Raji (cell line): ENCODE measurements around the gene SP8.

Experiments used
- POLR2A ChIP-seq: IDR thresholded peaks from 2 replicates; pipeline ENCODE4 v1.6.1; 2011; ENCODE audit warnings: low read depth, low read length, control low read depth; ENCODE audit not compliant: insufficient read depth

Gene SP8

DNA sequence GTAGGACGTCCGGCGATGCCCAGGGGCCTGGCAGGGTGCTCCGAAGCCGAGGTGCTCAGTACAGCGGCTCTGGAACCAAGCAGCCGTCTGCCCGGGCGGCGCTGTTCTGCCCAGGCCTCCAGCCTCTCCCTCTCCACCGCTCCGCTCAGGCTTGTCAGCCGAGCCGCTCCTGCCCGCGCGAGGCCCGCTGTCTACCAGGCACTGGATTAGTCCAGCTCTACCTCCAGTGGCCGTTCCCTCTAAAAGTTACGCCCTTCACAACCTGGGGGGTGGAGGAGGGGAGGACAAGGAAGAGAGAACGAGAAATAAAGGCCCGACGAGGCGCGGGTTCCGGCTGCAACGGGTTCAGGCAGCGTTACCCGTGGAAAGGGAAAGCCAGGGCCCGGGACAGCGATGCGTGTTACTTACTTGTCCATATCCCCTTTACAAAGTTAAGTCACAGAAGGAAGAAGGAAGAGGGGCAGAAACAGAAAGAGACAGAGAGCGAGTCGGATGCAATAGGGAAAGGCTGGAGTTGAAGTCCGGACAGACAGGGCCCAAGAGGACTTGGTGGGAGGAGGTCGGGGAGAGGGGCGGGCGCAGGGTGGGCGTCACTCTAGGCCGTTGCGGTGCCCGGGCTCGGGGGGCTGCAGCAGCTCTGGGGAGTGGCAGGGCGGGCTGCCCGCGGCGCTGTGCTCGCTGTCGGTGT, 2.8 kb downstream of the SP8 start:
- TF ChIP-seq POLR2A: no peak

DNA sequence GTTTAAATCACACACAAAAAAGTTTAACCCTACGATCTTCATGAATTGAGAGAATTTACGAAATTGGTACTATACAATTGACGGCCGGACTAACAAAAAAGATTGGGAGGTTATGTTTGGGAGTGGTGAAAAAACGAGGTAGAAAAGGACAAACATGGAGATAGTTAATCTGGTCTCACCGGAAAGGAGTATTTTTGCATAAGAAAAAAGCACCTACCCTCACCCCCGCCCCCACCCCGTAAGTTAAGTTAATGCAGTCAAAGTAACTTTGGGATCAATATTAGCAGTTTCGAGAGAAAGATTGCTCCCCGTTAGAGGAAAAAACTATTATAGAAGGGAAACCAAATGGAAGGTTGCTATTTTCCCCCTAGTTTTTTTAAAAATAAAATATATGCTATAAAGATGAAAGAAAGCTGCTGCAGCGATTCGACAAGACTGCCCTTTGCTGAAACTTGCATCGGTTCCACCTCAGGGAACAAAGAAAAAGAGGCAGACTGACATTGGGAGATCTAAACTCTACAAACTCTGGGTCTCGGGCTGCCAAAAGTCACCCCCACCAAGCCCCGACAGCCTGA, 3.5 kb downstream of the SP8 start:
- no peak for TF ChIP-seq POLR2A

DNA sequence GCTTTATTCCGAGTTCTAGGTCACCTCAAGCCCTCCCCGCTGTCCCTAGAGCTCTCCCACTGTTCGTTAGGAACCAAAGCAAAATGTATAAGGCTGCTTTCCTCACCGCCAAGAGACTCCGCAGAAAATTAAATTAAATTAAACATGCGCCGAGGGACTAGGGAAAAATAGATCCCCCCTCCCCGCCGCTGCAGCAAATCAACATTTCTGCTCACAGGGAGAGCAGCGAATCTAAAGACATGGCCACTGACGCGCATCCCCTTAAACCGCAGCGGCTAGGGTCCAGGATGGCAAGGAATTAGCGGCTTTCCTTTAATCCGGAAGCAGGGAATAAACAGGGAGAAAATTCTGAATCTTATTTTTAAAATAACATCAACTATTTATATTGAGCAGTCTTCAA, 7.6 kb downstream of the SP8 start:
- no peak for TF ChIP-seq POLR2A

DNA sequence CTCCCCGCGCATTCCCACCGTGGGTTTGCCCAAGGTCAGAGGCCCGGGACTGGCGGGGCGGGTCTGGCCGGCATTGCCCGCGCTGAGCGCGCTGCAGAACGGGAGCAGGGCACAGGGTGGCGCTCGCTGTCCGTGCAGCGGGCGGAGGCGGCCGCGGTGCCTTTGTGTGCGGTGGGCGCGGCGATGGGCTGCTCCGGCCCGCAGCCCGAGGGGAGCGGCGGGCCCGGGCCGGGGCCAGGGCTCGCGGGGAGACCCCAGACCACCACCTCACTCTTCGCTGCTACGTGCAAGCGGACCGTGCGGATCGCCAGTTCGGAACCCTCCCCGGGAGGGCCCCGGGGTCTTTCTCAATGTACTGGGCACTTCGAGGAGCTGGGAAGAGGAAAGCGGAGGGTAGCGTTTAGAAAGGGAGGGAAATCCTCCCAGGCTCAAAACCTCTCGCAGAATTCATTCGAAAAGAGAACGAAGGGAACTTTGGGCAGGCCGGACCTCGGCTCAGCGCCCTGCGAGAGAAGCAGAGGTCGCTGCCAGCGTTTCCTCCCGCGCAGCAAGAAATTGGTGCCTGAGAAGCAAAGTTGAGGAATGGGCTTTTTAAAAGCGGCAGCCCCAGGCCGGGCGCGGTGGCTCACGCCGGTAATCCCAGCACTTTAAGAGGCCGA, 8.5 kb downstream of the SP8 start:
- TF ChIP-seq POLR2A: no peak

DNA sequence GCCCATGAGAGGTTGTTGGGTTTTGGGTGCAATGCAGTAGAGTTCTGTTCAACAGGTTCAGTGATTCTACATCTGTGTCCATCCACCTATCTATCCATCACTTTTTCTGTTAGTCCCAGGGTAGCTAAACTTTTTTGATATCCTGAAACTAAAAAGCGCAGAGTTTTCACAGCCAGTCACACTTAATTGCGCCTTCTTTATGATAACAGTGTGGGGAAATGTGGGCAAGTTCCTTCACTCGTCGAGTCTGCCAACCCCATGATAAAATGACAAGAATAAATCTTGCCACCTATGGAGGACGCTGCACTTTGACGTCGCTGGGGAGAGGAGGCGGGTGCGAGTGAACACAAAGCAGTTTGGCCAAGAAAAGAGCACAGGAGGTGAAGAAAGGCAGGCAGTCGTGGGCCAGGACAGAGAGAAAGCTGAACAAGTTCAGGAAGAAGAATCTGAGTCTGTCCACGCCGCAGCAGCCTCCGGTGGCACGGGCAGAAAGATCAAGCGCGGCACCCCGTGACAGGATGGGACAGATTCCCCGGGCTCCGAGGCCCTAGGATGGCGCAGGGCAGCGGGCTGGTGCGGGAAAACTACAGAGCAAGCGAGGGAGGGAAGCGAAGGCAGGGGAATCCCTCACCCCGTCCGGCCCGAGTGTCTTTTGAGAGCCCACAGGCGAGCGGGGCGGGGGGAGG, 9.2 kb downstream of the SP8 start:
- no peak for TF ChIP-seq POLR2A

DNA sequence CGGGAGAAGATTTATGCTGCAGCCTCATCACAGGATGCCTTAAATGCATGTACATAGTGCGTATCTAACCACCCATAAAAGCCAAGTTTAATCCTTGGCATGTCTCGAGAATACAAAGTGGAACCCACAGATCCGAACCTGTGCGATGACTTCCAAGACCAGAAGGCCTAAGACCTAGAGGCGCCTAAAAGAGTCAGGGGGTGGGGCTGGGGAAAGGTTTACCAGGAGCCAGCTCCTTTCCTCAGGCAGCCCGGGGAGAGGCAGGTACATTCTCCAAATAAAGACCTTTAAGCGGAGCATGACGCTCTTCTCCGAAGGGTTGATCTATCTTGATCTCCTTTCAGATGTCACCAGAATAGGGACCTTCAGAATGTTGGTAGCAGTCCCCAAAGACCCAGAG, 9.7 kb downstream of the SP8 start:
- TF ChIP-seq POLR2A: no peak

DNA sequence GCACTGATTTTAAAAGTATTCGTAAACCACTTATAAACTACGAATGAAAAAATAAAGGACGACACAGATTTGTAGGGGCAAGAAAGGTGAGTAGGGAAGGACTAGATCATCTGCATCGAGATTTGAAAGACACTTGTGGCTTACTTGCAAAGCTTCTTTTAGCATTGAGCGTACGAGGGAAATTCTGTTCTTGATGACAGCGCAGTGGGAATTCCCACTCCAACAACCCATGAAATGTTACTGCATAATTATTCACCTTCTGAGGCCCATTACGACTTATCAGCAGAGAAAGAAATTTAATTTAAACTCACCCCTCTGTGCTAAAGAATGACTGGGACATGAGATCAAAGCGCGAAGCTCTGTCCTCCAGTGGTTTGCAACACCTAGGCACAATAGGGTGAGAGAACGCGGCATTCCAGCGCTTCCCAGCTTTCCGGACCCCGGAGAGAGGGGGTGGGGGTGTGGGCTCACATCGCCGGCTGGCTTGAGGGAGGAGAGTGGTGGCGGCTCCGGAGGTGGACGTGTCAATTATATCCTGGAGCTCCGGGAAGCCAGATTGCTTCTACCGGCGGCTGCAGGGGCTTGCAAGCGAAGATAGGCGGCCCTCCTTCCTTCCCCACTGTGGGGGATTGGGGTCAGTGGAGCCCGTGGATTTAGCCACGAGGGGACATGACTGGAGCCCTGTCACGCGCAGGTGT, 10.3 kb downstream of the SP8 start:
- no peak for TF ChIP-seq POLR2A

DNA sequence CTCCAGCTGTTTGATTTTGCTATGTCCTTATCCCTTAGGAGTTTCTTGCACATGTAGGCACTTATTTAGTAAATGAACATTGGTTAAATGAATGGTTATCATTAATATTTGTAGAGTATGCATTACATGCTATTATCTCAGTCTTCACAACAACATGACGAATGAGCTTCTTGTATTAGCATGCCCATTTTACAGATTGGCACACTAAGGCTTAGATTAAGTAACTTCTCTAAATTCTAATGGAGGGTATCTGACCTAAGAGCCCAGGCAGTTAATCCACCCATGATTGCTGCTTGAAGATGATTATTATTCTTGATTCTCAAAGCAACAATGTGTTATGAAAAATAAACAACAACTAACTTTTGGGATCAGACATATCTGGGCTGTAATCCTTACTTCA, 32.7 kb downstream of the SP8 start:
- no peak for TF ChIP-seq POLR2A

DNA sequence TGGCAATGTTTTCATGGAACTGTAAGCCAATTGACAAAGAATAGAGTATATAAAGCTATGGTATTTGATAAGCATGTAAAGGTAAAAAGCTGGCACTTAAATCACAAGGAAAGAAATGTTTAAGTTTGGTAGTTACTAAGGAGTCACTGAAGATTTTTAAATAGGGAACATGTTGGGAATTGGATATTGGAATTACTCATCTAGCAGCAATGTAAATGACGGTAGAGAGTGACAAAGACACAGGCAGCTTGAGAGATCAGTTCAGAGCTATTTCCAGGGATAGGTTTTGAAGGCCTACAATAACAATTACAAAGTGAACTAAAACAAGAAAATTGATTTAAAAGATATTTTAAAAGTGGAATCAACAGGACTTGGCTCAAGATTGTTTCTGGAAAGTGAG, 36.8 kb downstream of the SP8 start:
- TF ChIP-seq POLR2A: no peak

DNA sequence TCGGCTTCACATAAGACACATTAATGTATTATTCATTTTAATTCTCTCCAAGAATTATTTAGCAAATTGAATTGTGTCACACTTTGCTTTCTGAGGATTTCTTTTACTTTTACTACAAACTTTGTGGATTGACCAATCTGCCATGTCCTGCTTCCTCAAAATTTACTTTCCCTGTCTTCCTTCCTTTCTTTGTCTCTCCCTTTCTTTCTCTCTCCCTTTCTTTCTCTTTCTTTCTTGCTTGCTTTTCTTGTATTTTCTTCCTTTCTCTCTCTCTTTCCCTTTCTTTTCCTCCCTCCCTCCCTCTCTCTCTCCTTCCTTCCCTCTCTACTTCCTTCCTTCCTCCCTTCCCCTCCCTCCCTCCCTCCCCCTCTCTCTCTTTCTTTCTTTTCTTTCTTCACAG, 37.8 kb downstream of the SP8 start:
- TF ChIP-seq POLR2A: no peak

DNA sequence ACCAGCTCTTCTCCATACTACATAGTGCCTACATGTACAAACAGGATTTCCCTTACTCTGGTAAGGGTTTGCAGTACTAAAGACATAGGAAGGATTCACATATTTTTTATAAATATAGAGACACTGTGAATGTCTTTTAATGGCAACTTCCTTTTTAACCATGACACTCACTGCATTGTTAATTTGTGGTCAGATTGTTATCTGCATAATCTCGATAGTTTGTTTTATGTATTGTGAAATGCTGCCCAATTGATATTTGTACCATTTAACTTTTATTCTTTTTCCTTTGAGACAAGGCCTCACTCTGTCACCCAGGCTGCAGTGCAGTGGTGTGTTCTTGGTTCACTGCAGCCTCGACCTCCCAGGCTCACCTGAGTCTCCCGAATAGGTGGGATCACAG, 39.7 kb downstream of the SP8 start:
- no peak for TF ChIP-seq POLR2A

DNA sequence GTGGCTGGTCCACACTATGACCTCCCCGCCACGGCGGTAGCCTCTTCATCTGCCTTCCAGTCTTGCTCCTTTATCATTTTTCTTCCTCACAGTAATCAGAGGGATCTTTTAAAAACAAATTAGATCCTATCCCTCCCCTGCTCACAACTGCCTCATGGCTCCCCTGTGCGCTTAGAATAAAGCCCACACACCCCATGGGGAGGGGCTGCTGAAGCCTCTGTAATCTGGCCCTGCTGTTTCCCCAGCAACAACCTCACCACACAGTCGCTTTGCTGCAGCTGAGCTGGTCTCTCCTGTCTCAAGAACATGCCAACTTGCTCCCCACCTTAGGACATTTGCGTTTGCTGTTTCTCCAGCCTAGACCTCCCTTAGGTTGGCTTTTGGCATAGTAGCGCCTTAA, 41.0 kb downstream of the SP8 start:
- no peak for TF ChIP-seq POLR2A

DNA sequence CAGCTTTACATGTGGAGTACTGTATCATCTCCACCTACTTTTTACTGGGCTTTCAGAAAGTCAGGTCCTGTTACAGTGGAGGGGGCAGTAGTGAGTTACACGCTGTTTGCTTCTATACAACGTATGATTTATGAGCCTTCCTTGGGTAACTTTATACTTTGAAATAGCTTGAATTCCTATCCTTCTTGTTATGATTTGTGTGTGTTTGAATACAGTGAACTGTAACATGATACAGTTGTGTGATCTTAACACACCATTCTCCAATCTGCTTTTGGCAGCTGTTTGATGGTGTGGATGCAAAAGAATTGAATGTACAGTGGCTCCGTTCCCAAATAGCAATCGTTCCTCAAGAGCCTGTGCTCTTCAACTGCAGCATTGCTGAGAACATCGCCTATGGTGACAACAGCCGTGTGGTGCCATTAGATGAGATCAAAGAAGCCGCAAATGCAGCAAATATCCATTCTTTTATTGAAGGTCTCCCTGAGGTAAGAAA, 41.7 kb downstream of the SP8 start:
- no peak for TF ChIP-seq POLR2A

DNA sequence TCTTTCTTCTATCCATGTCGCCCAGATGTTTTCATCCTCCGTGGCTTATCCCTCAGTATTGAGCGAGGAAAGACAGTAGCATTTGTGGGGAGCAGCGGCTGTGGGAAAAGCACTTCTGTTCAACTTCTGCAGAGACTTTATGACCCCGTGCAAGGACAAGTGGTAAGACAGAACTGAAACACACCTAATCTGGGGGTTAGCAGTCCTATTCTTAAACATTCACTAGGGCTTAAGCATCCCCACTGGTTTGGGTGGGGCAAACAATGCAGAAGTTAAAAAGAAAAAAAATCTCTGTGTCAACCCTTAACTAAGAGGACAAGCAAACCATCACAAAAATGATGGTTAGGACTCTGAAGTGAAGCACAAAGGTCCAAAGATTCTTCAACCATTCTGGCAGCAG, 43.8 kb downstream of the SP8 start:
- TF ChIP-seq POLR2A: no peak

DNA sequence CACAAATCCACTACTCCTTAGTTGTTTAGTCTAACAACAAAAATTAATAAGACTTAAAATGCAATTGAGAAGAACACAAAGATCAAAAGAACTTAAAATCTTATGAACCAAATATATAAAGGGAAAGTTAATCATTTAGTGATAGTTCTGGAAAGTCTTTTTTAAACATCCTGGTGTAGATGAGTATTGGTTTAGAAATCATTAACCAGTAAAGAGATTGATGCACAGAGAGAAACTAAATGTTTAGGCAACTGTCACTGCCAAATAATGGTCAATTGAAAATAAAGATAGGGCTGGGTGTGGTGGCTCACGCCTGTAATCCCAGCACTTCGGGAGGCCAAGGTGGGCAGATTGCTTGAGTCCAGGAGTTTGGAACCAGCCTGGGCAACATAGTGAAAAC, 44.9 kb downstream of the SP8 start:
- no peak for TF ChIP-seq POLR2A
